HFF-Myc (cell line): ENCODE measurements around the gene SLBP.

Experiments used
- DNase-seq: peaks from one replicate; pipeline ENCODE4 v3.0.0-alpha.2; 2011; ENCODE audit warnings: low read depth; ENCODE audit errors: extremely low read depth
- H3K4me3 ChIP-seq: replicated peaks from 2 replicates; pipeline ENCODE4 v1.5.1; 2011; ENCODE audit warnings: low read depth, mild to moderate bottlenecking, control low read depth, low read length
- CTCF ChIP-seq: IDR thresholded peaks from 2 replicates; pipeline ENCODE4 v1.5.1; 2012; ENCODE audit warnings: mild to moderate bottlenecking, low read depth, low read length, control low read depth; ENCODE audit errors: missing control alignments

Gene SLBP

DNA sequence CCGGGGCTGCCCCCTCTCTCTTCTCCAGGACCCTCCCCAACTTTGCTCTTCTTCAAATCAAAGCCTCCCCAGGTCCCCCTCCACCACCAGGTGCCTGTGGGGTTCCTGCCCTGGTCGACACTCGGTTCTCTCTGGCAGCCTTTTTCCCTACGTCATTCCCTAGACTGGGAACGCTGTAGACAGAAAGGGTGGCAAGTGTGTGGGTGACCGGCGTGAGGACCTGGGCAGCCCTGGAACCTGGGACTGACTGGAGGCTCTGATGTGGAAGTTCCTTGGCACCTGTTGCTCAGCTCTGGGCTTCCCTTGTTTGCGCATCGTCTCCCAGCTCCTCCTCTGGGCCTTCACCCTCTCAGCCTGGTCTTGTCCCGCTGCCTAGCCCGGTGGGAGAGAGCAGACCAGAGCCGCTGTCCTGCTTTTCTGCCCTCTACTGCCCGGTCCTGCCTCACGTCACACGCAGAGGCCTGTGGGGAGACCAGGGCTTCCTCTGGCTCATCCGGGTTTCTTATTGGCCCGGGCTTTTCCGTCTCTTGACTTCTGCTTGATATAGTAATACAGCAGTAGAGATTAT is 10.5 kb upstream of the SLBP start:
- peak overlapping the region; percentile 88 for H3K4me3 ChIP-seq
- no peak for TF ChIP-seq CTCF
- DNase-seq = no peak

DNA sequence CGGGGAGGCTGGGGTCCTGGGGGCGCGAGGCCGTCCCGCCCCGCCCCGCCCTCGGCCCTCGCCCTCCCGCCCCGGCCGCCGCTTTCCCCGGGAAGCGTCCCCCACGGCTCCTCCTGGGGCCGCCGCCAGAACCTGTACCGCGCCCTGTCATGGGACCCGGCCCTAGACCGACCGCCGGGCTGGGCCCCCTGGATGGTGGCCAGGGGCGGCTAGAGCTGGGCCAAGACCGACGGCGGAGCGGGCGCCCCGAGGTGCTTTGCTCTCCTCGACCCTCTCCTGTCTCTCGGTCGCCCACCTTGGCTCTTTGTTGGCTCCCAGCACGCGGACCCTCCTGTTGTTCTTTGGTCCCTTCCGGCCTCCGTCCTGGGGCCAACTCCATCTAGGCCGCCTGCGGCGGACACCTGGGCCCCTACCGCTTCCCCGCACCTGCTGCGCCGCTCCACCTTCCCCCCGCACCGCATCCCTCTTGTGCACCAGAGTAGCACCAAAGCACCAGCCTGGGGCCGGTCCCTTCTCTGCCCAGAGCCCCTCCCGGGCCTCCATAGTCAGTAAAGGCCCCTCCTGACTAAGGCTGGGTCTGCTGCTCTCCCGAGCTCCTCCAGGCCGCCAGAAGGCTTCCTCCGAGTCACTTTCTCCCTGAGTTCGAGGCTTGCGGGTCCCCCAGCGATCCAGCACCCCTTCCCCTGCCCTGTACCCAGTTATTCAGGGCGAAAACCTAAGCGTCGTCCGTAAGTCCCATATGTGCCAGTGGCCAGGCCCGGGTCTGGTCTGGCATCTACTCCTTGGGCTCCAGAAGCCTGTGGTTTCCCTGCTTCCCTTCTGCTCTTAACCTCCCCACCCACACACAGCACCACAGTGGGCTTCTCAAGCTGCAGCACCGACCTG is 9.8 kb upstream of the SLBP start:
- no peak for TF ChIP-seq CTCF
- peak overlapping the region; percentile 88 for H3K4me3 ChIP-seq
- no peak for DNase-seq

- peak; percentile 71 for DNase-seq
- TF ChIP-seq CTCF = no peak
- H3K4me3 ChIP-seq = peak within 1 kb of the TSS; percentile 88
These were observed 9.0 kb upstream of the SLBP start, which contains the start of the genes TACC3 and TMEM129 for GRCh38 chr4:1721003-1721665. TACC3 (plus strand) TSS chr4:1721521; CDS start chr4:1723422, 1,901 bp downstream. TMEM129 (minus strand) TSS chr4:1721323; CDS start chr4:1720837, 486 bp downstream.

DNA sequence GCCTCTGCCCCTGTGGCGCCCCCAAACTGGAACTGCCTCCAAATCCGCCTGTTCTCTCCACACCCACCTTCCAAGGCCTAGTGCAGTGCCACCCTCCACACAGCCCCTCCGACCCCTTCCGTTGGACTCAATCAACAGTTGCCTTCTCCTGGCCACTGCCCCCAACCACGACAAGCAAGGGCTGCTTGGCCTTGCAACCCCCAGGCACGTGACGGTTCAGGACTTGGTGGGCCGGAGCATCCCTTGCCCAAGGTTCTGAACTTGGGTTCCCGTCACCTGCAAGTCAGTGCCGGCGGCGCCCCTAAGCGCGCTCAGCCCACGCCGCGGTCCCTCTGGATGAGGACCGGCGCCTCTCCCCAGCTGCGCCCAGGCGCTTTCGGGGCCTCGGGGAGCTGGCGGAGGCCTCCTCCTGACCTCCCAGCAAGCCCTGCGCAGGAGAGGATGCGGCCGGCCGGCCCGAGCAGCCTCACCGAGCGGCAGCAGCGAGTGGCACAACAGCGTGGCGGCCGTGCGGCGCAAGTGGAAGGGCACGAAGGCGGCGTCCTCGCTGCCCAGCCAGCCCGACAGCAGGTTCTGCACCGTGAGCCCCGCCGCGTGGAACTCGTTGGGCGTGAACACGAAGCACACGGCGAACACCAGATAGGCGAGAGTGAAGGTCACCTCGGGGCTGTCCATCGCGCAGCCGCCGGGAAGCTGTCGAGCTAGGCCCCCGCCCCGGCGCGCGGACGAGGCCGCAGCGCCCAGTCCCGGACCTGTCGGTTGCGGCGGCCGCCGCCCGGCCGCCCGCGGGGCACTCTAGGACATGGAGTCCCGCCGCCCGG is 8.3 kb upstream of the SLBP start:
- no peak for TF ChIP-seq CTCF
- peak overlapping the region; percentile 88 for H3K4me3 ChIP-seq
- no peak for DNase-seq

DNA sequence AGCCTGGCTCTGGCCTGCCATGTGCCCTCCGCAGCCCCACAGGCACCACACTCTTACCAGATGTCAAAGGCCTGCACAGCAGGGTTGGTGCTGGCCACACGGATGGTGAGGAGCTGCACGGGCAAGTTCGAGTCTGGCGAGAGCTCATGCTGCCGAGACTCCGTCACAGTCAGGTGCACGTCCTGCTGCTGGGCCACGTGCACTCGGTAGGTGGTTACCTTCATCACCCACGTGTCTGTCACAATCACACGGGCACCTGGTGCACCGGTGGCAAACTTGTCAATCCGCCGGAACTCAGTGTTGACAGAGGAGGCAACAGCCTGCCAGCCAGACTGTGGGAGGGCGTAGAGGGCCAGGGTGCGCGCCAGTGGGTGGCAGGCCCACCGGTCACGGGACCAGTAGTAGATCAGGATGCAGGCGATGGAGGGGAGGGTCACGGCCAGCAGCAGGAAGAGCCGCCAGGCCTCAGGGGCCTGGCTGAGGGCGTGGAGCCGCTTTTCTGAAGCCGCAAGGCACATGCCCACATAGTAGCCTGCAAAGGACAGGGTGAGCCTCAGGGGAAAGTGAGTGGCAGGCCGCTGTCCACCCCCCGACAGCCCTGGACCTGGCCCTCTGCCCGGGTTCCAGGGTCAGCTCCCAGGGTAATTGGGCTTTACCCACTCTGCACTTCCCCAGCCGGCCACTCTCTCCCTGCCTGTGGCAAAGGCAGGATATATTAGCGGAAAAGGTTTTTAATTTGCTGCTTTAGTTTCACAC is 6.2 kb upstream of the SLBP start:
- DNase-seq = no peak
- no peak for TF ChIP-seq CTCF
- no peak overlapping the region for H3K4me3 ChIP-seq
